NCI-H187 (cell line): Measurements from ENCODE around the gene MECP2.
"Not testable (repeated sequence)": the region's sequence is repeated elsewhere in the genome, so short reads cannot be mapped to it uniquely, and the experiment has no call there.

Experiments
- DNase-seq, 2 experiments: peaks; one replicate each; lab custom pipeline; 2025; lab: John Stamatoyannopoulos, UW

MECP2 gene

GRCh38 chrX:154016366-154017076 is 81.0 kb downstream of the MECP2 start:
- DNase-seq = no peak

DNA sequence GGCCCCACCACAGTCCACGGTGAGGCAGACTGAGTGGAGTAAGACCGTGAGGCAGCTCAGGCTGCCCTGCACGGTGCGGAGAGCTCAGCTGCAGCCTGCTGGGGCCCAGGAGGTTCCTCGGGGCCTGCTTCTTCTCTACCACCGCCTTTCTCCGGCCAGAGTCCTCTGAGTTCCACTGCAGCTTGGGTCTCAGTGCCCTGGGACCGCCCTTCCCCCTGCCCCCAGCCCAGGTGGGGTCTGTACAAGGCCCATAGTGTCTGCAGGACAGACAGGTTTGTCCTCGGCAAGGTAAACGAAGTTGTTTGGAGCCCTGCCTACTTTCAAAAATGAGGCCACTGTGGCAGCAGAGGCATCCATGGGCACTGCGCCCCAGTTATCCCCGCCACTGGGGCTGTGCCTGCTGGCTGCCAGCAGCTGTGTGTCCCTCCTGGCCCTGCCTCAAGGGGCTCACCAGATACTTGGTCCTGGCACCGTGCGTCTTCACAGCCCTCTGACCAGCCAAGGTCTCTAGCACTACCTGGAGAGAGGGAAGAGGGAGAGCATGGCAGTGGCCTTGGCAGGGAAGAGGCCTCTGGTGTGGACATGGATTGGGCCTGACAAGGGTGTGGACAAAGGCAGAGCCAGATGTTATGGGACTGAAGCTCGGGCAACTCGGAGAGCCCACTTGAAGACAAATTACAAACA is 81.8 kb downstream of the MECP2 start:
- no peak for DNase-seq

DNA sequence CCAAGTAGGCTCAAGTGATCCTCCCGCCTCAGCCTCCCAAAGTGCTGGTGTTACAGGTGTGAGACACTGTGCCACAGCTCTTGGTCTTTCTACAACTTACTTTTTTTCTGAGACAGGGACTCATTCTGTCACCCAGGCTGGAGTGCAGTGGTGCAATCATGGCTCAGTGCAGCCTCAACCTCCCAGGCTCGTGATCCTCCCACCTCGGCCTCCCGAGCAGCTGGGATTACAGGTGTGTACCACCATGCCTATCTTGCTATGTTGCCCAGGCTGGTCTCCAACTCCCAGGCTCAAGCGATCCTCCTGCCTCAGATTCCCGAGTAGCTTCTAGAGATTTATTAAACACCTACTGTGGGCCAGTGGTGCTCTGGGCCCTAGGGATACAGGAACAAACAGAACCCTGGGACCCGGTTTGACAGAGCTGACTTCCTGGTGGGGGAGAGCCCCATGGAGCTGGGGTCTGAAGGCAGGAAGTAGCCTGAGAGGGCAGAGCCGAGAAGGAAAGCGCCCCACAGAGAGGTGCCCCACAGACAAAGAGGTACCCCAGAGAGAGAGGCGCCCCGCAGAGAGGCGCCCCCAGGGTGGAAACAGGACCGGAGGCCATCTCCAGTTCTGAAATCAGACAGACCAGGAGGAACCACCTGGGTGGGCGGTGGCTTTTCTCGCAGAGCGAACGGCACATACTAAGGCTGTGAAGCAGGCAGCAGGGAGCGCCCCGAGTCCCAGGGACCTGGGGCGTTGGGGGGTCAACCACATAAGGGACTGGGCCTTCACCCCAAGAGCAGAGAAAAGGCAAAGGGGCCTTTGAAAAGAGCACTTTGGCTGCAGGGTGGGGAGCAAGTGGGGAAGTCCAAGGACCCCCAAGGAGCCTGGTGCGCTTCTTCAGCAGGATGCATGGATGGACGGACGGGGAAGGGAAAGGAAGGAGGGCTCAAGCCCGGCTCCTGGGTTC is 82.8 kb downstream of the MECP2 start:
- no peak for DNase-seq

- DNase-seq = peak in 1 of 2 experiments; percentile 31
These were observed 83.7 kb downstream of the MECP2 start for GRCh38 chrX:154013614-154014360.

- DNase-seq = no peak
These were observed 84.5 kb downstream of the MECP2 start for GRCh38 chrX:154013001-154013421.

DNA sequence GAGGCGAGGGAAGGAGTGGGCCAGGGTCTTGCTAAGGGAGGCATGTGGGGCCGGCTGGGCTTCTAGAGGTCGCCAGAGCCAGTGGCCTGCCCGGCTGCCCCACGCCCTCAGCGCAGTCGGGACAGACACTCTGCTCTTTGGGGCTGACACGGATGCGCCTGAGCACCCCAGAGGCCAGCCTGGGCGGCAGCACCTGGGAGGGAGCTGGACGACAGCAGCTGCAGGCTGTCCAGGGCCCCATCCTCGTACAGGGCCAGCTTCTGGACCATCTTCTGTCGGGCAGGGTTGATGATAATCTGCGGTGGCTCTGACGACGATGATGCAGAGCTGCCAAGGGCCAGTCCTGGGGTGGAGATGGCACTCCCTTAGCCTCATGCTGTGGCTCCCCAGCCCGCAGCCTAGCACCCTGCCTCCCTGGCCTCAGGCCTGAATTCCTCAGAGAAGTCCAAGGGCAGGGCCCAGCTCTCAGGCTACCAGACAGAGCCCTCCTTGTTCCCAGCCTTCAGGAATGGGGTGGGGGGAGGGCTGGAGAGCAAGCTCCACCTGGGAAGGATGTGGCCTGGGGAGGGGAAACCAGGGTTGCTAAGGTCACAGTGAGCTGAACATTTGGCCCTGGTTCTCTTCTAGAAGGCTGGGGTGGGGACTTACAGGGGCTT is 85.1 kb downstream of the MECP2 start:
- DNase-seq = no peak

- DNase-seq = no peak
These were observed 85.9 kb downstream of the MECP2 start for GRCh38 chrX:154011376-154012335.

DNA sequence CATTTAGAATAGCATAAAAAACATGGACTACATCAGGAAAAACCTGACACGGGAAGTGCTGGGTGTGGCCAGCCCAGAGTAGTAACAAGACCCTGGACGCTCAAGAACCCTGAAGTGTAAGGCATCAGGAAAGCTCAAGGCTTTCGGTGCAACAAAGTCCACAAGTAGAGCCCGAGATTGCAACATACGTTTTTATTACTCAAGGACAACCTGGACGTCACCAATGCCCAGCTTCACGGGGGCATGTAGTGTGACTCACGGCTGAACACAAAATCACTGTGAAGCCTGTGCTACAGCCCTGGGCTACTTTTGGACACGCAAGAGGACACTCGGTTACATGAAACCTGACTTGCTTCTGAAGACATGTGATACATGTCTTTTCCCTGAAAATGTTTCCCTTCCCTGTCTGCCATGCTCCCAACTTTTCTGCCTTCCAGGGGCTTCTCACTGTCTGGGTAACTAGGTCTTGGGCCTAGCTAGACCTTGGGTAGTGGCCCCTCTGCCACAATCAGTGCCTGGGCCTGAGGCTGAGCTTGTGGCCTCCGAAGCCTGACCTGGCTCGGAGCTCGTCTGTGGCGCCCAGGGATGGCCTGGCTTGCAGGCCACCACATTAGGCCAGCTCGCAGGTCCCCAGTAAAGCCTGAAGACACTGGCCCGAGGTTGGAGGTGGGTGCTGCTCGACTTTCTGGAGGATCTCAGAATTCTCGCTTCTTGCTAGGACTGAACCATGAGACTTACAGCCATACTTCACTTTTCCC is 87.0 kb downstream of the MECP2 start:
- no peak for DNase-seq

GRCh38 chrX:154008521-154008920 is 89.0 kb downstream of the MECP2 start:
- DNase-seq = no peak

GRCh38 chrX:154006947-154007346 is 90.6 kb downstream of the MECP2 start:
- no peak for DNase-seq

DNA sequence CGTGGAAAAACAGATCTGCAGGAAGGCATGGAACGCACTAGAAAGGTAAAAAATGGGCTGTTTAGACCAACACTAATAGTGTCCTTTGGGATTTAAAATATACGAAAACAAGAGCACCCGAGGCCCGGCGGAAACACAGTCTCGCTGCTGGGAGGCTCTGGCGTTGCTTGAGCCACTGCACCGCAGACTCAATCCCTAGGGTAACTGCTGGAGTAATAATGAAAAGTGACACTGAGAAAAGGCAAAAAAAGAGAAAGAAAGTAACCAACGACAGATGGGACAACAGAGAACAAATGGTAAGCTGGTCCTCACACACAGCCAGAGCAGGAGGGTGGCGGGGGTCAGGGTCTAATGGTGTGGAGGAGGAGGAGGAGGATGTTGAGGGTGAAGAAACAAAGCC is 93.2 kb downstream of the MECP2 start:
- DNase-seq = no peak

- DNase-seq = peak; percentile 80 to 85
These were observed 95.2 kb downstream of the MECP2 start for GRCh38 chrX:154002215-154002719.

- DNase-seq = no peak
These were observed 97.5 kb downstream of the MECP2 start for GRCh38 chrX:154000051-154000450.

DNA sequence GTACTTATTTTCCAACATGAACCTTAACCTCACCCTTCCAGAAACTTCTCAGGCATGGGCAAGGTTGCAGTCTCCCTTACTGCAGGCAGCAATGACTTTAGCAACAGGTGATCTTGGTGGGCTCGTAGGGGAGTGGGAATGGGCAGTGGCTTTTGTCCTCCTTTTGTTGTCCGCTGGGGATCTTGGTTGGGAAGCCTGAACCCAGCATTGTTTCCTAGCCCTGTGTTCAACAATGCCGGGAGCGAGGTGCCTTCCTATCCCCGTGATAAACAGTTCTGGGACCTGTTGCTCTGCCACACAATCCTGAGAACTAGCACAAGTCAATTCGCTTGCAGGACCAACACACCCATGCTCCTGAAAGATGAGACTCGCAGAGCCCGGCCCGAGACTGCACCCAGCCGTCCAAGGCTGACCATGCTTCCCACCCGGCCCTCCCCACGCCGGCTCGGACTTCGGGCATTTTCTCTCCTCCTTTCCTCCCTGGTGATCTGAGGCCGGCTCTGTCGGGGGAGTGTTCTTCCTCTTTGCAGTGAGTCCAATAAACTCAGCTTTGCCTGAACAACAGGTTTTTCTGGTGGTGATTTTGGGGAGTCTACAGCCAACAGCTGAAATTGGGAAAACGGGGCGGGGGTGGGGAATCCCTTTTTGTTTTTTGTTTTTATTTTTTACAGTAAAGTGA is 98.0 kb downstream of the MECP2 start:
- no peak for DNase-seq

- DNase-seq = no peak
These were observed 102.0 kb downstream of the MECP2 start for GRCh38 chrX:153995504-153995903.

GRCh38 chrX:153994398-153994797 is 103.1 kb downstream of the MECP2 start:
- not testable (repeated sequence) for DNase-seq

GRCh38 chrX:153993978-153994377 is 103.5 kb downstream of the MECP2 start:
- DNase-seq = no peak

DNA sequence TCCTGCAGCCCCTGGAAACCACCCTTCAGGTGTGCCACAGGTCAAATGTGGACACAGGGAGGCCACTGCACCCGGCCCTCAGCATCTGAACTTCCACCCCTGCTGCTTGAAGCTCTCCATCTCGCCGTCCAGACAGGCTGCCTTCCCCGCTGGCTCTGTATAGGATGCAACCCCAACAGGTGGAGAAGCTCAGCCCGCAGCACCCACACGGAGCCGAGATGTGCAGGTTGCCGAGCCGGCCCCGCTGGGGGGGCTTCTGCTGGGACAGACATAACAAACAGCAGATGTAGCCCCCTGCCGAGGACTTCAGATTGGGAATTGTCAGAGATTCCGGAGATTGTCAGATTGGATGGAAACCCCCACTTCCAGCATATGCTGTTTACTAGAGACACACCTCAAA is 104.4 kb downstream of the MECP2 start:
- DNase-seq = no peak

- DNase-seq = no peak
These were observed 105.3 kb downstream of the MECP2 start for GRCh38 chrX:153992180-153992579.
